Parathyroid adenoma (tissue), 2 donors: ENCODE results near the gene HDAC4.

ENCODE experiments used
- H2AFZ ChIP-seq: fragments of 300-600 bp; sonication (generic); one replicate; pipeline ENCODE4 v1.7.0; 2017; ENCODE audit warnings: antibody characterized with exemption, mild to moderate bottlenecking
- H3K27ac ChIP-seq: fragments of 300-600 bp; sonication (generic); one replicate; pipeline ENCODE4 v1.7.0; 2017
- H3K27me3 ChIP-seq: fragments of 300-600 bp; sonication (generic); one replicate; pipeline ENCODE4 v1.7.0; 2017; ENCODE audit warnings: low read length; ENCODE audit not compliant: control insufficient read depth, insufficient read depth
- H3K36me3 ChIP-seq: fragments of 300-600 bp; sonication (generic); one replicate; pipeline ENCODE4 v1.7.0; 2017; ENCODE audit warnings: low read length; ENCODE audit not compliant: control insufficient read depth, insufficient read depth
- H3K4me1 ChIP-seq: fragments of 300-600 bp; sonication (generic); one replicate; pipeline ENCODE4 v1.7.0; 2017; ENCODE audit warnings: control low read depth
- H3K4me2 ChIP-seq: fragments of 300-600 bp; sonication (generic); one replicate; pipeline ENCODE4 v1.7.0; 2017; ENCODE audit warnings: low read length
- H3K4me3 ChIP-seq: fragments of 300-600 bp; sonication (generic); one replicate; pipeline ENCODE4 v1.7.0; 2017; ENCODE audit warnings: low read depth, low read length
- H3K79me2 ChIP-seq: fragments of 300-600 bp; sonication (generic); one replicate; pipeline ENCODE4 v1.7.0; 2017; ENCODE audit warnings: control low read depth
- H3K9ac ChIP-seq: fragments of 300-600 bp; sonication (generic); one replicate; pipeline ENCODE4 v1.7.0; 2017; ENCODE audit warnings: mild to moderate bottlenecking
- H3K9me3 ChIP-seq: fragments of 300-600 bp; sonication (generic); one replicate; pipeline ENCODE4 v1.7.0; 2017; ENCODE audit warnings: low read length; ENCODE audit not compliant: control insufficient read depth
- CTCF ChIP-seq: fragments of 300-600 bp; sonication (generic); IDR thresholded peaks from one replicate; pipeline ENCODE4 v1.7.0; 2017; ENCODE audit warnings: antibody characterized with exemption, mild to moderate bottlenecking
- donor health status: primary hyperparathyroidism.

Gene HDAC4

GRCh38 chr2:239108459-239108858 is 292.4 kb downstream of the HDAC4 start:
- Histone ChIP-seq H2AFZ (no peak overlapping the region), H3K4me3 (no peak overlapping the region), H3K36me3 (no peaks in the 10 kb centered on the region), H3K27ac (no peak overlapping the region), H3K4me2 (no peak overlapping the region), H3K27me3 (no peaks in the 10 kb centered on the region), H3K9me3 (no peaks in the 10 kb centered on the region), H3K4me1 (no peaks in the 10 kb centered on the region), H3K9ac (no peak overlapping the region), H3K79me2 (no peaks in the 10 kb centered on the region)
- TF ChIP-seq CTCF, result no peak

DNA sequence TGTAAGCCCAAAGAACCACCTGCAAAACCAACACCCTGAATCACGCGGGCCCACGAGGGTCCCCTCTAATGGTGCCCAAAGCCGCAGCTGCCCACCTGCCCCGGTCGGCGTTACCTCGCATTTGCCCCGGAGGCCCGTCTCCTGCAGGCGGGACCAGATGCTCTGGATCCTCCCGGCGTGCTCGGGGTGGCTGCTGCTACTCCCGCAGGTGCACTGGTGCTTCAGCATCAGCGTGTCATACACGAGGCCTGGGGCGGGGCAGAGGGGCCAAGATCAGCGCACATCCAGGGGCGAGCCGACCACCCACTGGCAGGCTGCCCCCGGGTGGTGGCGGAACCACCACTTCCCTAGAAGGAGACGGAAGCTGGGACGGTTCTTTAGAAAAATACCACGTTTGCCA is 292.9 kb downstream of the HDAC4 start:
- H3K79me2 ChIP-seq, result no peaks in the 10 kb centered on the region
- no peak overlapping the region for H3K4me2 ChIP-seq
- no peak overlapping the region for H3K9ac ChIP-seq
- no peak overlapping the region for H2AFZ ChIP-seq
- no peaks in the 10 kb centered on the region for H3K36me3 ChIP-seq
- H3K27me3 ChIP-seq, result no peaks in the 10 kb centered on the region
- no peak for TF ChIP-seq CTCF
- no peak overlapping the region for H3K4me3 ChIP-seq
- no peaks in the 10 kb centered on the region for H3K4me1 ChIP-seq
- H3K27ac ChIP-seq, result no peak overlapping the region
- H3K9me3 ChIP-seq, result no peaks in the 10 kb centered on the region

DNA sequence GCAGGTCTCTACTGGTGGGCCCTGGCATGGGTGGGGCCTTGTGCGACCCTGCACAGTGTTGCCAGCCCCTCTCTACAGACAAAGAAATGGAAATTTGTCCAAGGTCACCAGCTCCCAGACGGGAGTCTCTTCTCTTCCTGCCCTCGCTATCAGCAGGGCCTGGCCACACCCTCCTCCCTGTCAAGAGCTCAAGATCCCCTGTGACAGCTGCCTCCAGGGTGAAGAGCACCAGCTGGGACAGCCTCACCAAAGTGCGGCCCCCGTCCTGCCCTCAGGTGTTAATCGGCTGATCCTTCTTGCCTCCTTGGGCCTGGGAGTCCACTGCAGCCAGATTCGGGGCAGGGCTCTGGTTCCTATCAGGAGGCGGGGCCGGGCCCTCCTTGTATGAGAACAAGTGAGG is 293.9 kb downstream of the HDAC4 start:
- no peaks in the 10 kb centered on the region for H3K27me3 ChIP-seq
- H3K4me3 ChIP-seq, result no peak overlapping the region
- no peaks in the 10 kb centered on the region for H3K36me3 ChIP-seq
- H3K4me2 ChIP-seq, result no peak overlapping the region
- no peak overlapping the region for H3K9ac ChIP-seq
- H3K9me3 ChIP-seq, result no peaks in the 10 kb centered on the region
- no peak overlapping the region for H3K27ac ChIP-seq
- H2AFZ ChIP-seq, result no peak overlapping the region
- H3K79me2 ChIP-seq, result no peaks in the 10 kb centered on the region
- no peaks in the 10 kb centered on the region for H3K4me1 ChIP-seq
- TF ChIP-seq CTCF, result no peak

DNA sequence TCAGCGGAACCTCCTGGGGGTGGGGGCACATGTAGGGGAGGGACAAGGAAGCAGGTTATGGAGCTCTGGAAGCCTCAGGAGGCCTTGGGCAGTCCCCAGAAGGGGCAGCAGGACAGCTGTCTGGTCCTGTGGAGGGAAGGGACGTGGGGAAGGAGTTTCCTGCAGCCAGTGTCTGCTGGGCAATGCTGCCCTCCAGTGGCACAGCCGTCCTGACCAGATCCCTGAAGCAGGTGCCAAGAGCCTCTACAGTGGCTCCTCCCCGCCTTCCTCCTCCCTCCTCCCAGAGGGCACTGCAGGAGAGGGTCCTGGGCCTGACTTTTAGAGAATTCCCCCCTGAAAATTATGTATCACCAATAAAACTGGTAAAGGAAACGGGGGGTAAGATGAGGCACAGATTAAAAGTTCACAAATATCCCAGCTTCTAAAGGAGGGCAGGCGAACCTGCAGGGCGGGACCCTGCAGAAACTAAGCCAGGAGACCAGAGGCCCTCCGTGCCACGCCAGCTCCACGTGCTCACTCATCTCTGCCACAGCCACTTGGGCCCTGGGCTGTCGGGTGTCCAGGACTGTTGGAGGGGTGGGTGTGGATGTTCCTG is 294.4 kb downstream of the HDAC4 start:
- H3K4me1 ChIP-seq, result no peaks in the 10 kb centered on the region
- TF ChIP-seq CTCF, result no peak

DNA sequence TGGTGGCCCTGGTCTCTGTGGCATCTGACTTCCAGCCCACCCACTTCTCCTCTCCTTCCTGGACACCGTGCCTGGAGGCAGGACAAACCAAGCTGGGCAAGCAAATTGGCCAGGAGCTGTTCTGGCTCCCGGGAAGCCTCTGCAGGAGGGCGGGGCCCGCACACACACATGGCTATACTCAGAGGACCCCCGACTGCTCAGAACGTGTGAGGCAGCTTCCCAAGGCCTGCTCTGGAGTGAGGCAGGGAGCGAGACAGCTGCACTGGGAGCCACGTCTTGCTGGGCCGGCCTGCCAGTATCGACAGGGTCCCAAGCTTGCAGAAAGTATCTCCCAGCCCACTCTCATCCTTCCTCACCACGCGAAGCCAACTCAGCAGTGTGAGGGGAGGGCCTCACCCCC is 295.6 kb downstream of the HDAC4 start:
- Histone ChIP-seq H3K79me2 (no peaks in the 10 kb centered on the region), H3K4me2 (no peak overlapping the region), H3K4me1 (no peaks in the 10 kb centered on the region), H3K27me3 (no peaks in the 10 kb centered on the region), H3K36me3 (no peaks in the 10 kb centered on the region), H3K27ac (no peak overlapping the region), H2AFZ (no peak overlapping the region), H3K9me3 (no peaks in the 10 kb centered on the region), H3K4me3 (no peak overlapping the region), H3K9ac (no peak overlapping the region)
- TF ChIP-seq CTCF, result no peak

More for the DNA sequence above, 294.4 kb downstream of the HDAC4 start:
- no peaks in the 10 kb centered on the region for H3K9me3 ChIP-seq
- no peak overlapping the region for H3K4me2 ChIP-seq
- H3K36me3 ChIP-seq, result no peaks in the 10 kb centered on the region
- no peak overlapping the region for H3K27ac ChIP-seq
- H2AFZ ChIP-seq, result no peak overlapping the region
- no peak overlapping the region for H3K9ac ChIP-seq
- no peaks in the 10 kb centered on the region for H3K27me3 ChIP-seq
- no peaks in the 10 kb centered on the region for H3K79me2 ChIP-seq
- no peak overlapping the region for H3K4me3 ChIP-seq
